Caco-2 (cell line): ENCODE data around the gene NELL2. TPM values are rescaled to one million over a fixed set of nuclear protein-coding genes. Genes with fewer than 3 reads are reported as not detected.

ENCODE experiments used
- BruUV-seq: library from RNA; stranded (reverse); fragments of 400-500 nt; replicated peaks from 2 replicates; lab custom pipeline; 2021; lab: Mats Ljungman, UMichigan
- CTCF ChIA-PET: fragments of 300-600 bp; sonication (Branson Sonifier 250); formaldehyde crosslinking; loops from one replicate; lab custom pipeline; 2022; ENCODE audit warnings: antibody characterized with exemption; lab: Charles Lee
- POLR2A ChIA-PET: fragments of 300-600 bp; sonication (Branson Sonifier 250); formaldehyde crosslinking; loops from one replicate; lab custom pipeline; 2022; ENCODE audit warnings: antibody characterized with exemption; lab: Charles Lee
- DNase-seq, 2 experiments: peaks; one replicate each; pipeline versions ENCODE4 v3.0.0 to v3.0.0-alpha.2; 2020 to 2022
- H3K27me3 ChIP-seq: replicated peaks from 2 replicates; pipeline ENCODE4 v1.6.0; 2011; ENCODE audit warnings: low read length; ENCODE audit not compliant: control insufficient read depth, insufficient read depth
- H3K36me3 ChIP-seq: 2 replicates; pipeline ENCODE4 v1.5.1; 2011; ENCODE audit warnings: low read length; ENCODE audit not compliant: control insufficient read depth, insufficient read depth
- H3K4me1 ChIP-seq: fragments of 250-450 bp; sonication (Bioruptor Pico); 2 replicates; pipeline ENCODE4 v1.5.1; 2020; ENCODE audit warnings: mild to moderate bottlenecking
- H3K4me3 ChIP-seq: 2 replicates; pipeline ENCODE4 v1.5.1; 2011; ENCODE audit warnings: low read depth, mild to moderate bottlenecking, control low read depth, low read length
- H3K9me3 ChIP-seq: fragments of 250-450 bp; sonication (Bioruptor Pico); 2 replicates; pipeline ENCODE4 v1.5.1; 2020; ENCODE audit warnings: mild to moderate bottlenecking, moderate library complexity
- H3K27ac Mint-ChIP-seq: one replicate; pipeline ENCODE4 v1.8.0; 2022; ENCODE audit warnings: mixed read lengths; ENCODE audit not compliant: unreplicated experiment
- H3K27me3 Mint-ChIP-seq: one replicate; pipeline ENCODE4 v1.8.0; 2022; ENCODE audit warnings: mixed read lengths; ENCODE audit not compliant: insufficient read depth, unreplicated experiment
- H3K36me3 Mint-ChIP-seq: one replicate; pipeline ENCODE4 v1.8.0; 2022; ENCODE audit warnings: mild to moderate bottlenecking, mixed read lengths; ENCODE audit not compliant: insufficient read depth, unreplicated experiment
- H3K4me1 Mint-ChIP-seq: one replicate; pipeline ENCODE4 v1.8.0; 2022; ENCODE audit warnings: low read depth, mixed read lengths; ENCODE audit not compliant: unreplicated experiment
- H3K4me3 Mint-ChIP-seq: one replicate; pipeline ENCODE4 v1.8.0; 2022; ENCODE audit warnings: mild to moderate bottlenecking, moderate library complexity, mixed read lengths; ENCODE audit not compliant: unreplicated experiment
- H3K9me3 Mint-ChIP-seq: one replicate; pipeline ENCODE4 v1.8.0; 2022; ENCODE audit warnings: mixed read lengths; ENCODE audit not compliant: unreplicated experiment
- CTCF ChIP-seq, 2 experiments: fragments of 200-600 bp in 1 of 2; IDR thresholded peaks; 1 replicate in 1 of 2; 2 replicates in 1 of 2; pipeline versions ENCODE4 v1.5.1 to v1.8.0; 2011 to 2022; ENCODE audit warnings: antibody characterized with exemption in 1 of 2, control low read depth in 1 of 2, inconsistent platforms in 1 of 2, low read depth in 1 of 2, low read length in 1 of 2, mild to moderate bottlenecking in 1 of 2, moderate library complexity in 1 of 2; ENCODE audit not compliant: insufficient read depth in 1 of 2, severe bottlenecking in 1 of 2, unreplicated experiment in 1 of 2
- intact Hi-C: fragments of 100-400 bp; cut with micrococcal nuclease; formaldehyde crosslinking; loops from one replicate; pipeline ENCODE4 v1.10.0; 2022; ENCODE audit not compliant: unreplicated experiment
- total RNA-seq: library from RNA; stranded (reverse); gene quantifications from 2 replicates; pipeline ENCODE4 v1.2.3, GENCODE V29; 2022

NELL2 gene
- total RNA-seq, 1 experiment from 2014 or later = 0.70 TPM

DNA sequence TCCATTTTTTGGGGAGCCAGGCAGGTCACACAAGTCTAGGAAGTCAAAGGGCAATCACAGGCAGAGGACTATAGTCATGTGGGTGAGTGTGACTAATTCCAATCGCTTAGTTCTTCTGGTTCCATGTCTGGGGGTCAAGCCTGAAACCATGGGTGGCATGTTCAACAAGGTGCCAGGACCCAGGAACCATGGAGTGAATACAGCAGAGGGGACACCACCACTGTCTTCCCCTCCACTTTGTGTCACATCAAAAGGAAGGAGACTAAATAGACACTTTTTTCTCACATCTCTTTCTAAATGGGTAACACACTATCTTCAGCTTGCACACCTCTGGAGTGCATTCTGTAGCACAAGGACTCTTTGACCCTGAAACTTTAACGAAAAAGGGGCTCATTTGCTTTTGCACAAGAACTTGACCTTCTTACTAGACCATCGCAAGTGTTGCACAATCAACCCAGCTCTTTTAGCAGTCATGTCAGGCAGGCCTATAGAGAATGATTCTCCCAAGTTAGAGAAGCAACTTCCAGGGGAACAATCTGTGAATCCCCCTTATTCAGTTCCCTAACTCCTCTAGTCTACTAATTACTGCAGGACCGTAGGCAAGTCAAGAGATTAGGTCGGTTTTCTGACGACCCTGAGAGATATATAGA, 398.7 kb downstream of the NELL2 start:
- intact Hi-C loops = no loop called here
- H3K4me1 Mint-ChIP-seq = no peaks in the 10 kb centered on the region
- no peak overlapping the region for H3K4me3 Mint-ChIP-seq
- Histone ChIP-seq H3K4me3 (no peak overlapping the region), H3K9me3 (peaks cover 16% of the 10 kb centered on the region), H3K36me3 (no peaks in the 10 kb centered on the region), H3K27me3 (no peaks in the 10 kb centered on the region), H3K4me1 (no peaks in the 10 kb centered on the region)
- no peak for TF ChIP-seq CTCF (IDR thresholded peaks at IDR 0.05; ENCODE audit: insufficient read depth in 1 of 2, low read depth in 1 of 2, low read length in 1 of 2, severe bottlenecking in 1 of 2, unreplicated experiment in 1 of 2)
- no peak for DNase-seq
- H3K27ac Mint-ChIP-seq = no peak overlapping the region
- no peaks in the 10 kb centered on the region for H3K36me3 Mint-ChIP-seq
- peaks cover 58% of the 10 kb centered on the region for H3K9me3 Mint-ChIP-seq
- CTCF ChIA-PET = no interaction called here
- POLR2A ChIA-PET = no interaction called here
- no TSS peak for BruUV-seq
- no peaks in the 10 kb centered on the region for H3K27me3 Mint-ChIP-seq

- H3K9me3 ChIP-seq = peaks cover 16% of the 10 kb centered on the region
- no peak for DNase-seq
- H3K4me1 Mint-ChIP-seq = peaks cover 3% of the 10 kb centered on the region
- H3K27ac Mint-ChIP-seq = no peak overlapping the region
- no TSS peak for BruUV-seq
- peaks cover 63% of the 10 kb centered on the region for H3K9me3 Mint-ChIP-seq
- no peak for TF ChIP-seq CTCF (IDR thresholded peaks at IDR 0.05; ENCODE audit: insufficient read depth in 1 of 2, low read depth in 1 of 2, low read length in 1 of 2, severe bottlenecking in 1 of 2, unreplicated experiment in 1 of 2)
- H3K36me3 Mint-ChIP-seq = no peaks in the 10 kb centered on the region
- no peak overlapping the region for H3K4me3 Mint-ChIP-seq
- no peaks in the 10 kb centered on the region for H3K4me1 ChIP-seq
- ChIA-PET CTCF (no interaction called here), POLR2A (no interaction called here)
- no peak overlapping the region for H3K4me3 ChIP-seq
- H3K36me3 ChIP-seq = no peaks in the 10 kb centered on the region
- H3K27me3 ChIP-seq = no peaks in the 10 kb centered on the region
- H3K27me3 Mint-ChIP-seq = no peaks in the 10 kb centered on the region
- intact Hi-C loops = no loop called here
Observed at GRCh38 chr12:44476683-44477082, 399.4 kb downstream of the NELL2 start.

GRCh38 chr12:44465139-44465538, 411.0 kb downstream of the NELL2 start:
- ChIA-PET CTCF (interaction anchor here (0.7 kb wide), 1 partner anchor 93 kb away, joined by 3 read pairs; no protein-coding TSS in a partner anchor), POLR2A (no interaction called here)
- Histone ChIP-seq H3K4me1 (no peaks in the 10 kb centered on the region), H3K9me3 (no peaks in the 10 kb centered on the region), H3K27me3 (no peaks in the 10 kb centered on the region), H3K36me3 (no peaks in the 10 kb centered on the region), H3K4me3 (no peak overlapping the region)
- no peaks in the 10 kb centered on the region for H3K4me1 Mint-ChIP-seq
- H3K27me3 Mint-ChIP-seq = peaks cover 3% of the 10 kb centered on the region
- no TSS peak for BruUV-seq
- no peaks in the 10 kb centered on the region for H3K36me3 Mint-ChIP-seq
- DNase-seq = peak in 1 of 2 experiments; percentile 31
- peaks cover 6% of the 10 kb centered on the region for H3K9me3 Mint-ChIP-seq
- no peak overlapping the region for H3K4me3 Mint-ChIP-seq
- intact Hi-C loops = no loop called here
- TF ChIP-seq CTCF (IDR thresholded peaks at IDR 0.05; ENCODE audit: insufficient read depth in 1 of 2, low read depth in 1 of 2, low read length in 1 of 2, severe bottlenecking in 1 of 2, unreplicated experiment in 1 of 2) = peak; percentile 18 to 63
- no peak overlapping the region for H3K27ac Mint-ChIP-seq
